Measurements from ENCODE around the gene VEGFA. TPM values are rescaled to one million over a fixed set of nuclear protein-coding genes. Genes with fewer than 3 reads are reported as not detected.

The VEGFA gene
- total and polyA plus RNA-seq, 5 donors = 163 to 296 (median 246) TPM

DNA sequence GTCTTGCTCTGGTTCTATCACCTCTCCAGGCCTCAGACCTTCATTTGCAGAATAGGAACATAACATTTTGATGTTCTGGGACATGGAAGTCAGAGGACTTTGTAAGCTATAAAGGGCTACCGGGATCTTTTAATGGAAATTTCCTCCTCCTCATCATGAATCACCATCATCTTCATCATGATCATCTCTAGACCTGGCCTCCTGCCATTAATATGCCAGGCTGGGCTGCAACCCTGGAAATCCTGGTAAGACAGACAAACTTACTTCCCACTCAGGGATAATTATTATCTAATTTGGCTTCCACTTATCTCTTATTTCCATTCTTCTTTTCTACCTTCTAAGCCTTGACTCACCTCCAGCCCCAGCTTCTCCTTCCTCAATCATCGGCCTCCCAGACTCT is 41.4 kb upstream of the VEGFA start:
- Histone ChIP-seq H3K27me3 (ENCODE audit: control insufficient read depth, insufficient read depth) (no peaks in the 10 kb centered on the region), H3K4me3 (ENCODE audit: low read length) (no peak overlapping the region), H3K27ac (ENCODE audit: low read length) (no peak overlapping the region), H3K4me1 (ENCODE audit: control insufficient read depth, insufficient read depth, low read length) (peaks cover 2% of the 10 kb centered on the region), H3K9me3 (ENCODE audit: control insufficient read depth, low read length) (no peaks in the 10 kb centered on the region)
- DNase-seq (no peak), ATAC-seq (no peak)
- 78% methylated on average over 2 of the region's 2 CpGs for WGBS
- intact Hi-C loops (cut with DNase I) = loop anchor here in 1 of 4 donors (5.0 kb wide), 1 partner anchor 349 kb away; no protein-coding TSS in a partner anchor

DNA sequence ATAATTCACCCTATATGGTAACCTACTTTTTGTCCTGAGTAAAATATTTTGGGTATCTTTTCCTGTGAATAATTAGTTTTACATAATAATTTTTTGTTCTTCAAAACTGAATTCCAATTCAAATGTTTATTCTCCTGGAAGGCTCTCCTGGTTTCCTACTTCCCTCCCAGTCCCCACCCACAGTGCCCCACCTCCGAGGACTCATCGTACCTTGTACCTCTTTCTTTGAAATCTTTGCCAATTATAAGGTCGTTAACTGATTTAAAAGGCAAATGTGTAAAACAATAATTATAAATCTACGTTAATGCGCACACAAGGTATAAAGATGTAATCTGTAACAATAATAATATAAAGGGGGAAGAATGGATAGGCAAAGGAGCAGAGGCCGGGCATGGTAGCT is 40.5 kb upstream of the VEGFA start:
- Histone ChIP-seq H3K4me1 (ENCODE audit: control insufficient read depth, insufficient read depth, low read length) (peaks cover 4% of the 10 kb centered on the region), H3K27ac (ENCODE audit: low read length) (no peak overlapping the region), H3K27me3 (ENCODE audit: control insufficient read depth, insufficient read depth) (no peaks in the 10 kb centered on the region), H3K4me3 (ENCODE audit: low read length) (no peak overlapping the region), H3K9me3 (ENCODE audit: control insufficient read depth, low read length) (no peaks in the 10 kb centered on the region)
- 92% methylated on average over 6 of the region's 6 CpGs for WGBS
- DNase-seq (no peak), ATAC-seq (no peak)
- intact Hi-C loops (cut with DNase I) = loop anchor here in 1 of 4 donors (5.0 kb wide), 1 partner anchor 348 kb away; no protein-coding TSS in a partner anchor

DNA sequence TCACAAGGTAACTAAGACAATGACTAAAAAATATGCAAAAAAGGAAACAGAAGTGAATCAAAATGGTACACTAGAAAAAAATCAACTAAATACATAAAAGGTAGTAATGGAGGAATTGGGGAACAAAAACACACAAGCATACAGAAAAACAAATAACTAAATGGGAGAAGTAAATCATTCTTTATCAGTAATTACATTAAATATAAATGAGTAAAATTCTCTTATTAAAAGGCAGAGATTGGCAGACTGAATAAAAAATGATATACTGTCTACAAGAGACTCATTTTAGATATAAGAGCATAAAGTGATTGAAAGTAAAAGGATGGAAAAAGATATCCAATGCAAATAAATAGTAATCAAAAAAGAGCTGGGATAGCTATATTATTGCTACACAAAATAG is 39.4 kb upstream of the VEGFA start:
- ATAC-seq = no peak
- intact Hi-C loops (cut with DNase I) = no loop called here

DNA sequence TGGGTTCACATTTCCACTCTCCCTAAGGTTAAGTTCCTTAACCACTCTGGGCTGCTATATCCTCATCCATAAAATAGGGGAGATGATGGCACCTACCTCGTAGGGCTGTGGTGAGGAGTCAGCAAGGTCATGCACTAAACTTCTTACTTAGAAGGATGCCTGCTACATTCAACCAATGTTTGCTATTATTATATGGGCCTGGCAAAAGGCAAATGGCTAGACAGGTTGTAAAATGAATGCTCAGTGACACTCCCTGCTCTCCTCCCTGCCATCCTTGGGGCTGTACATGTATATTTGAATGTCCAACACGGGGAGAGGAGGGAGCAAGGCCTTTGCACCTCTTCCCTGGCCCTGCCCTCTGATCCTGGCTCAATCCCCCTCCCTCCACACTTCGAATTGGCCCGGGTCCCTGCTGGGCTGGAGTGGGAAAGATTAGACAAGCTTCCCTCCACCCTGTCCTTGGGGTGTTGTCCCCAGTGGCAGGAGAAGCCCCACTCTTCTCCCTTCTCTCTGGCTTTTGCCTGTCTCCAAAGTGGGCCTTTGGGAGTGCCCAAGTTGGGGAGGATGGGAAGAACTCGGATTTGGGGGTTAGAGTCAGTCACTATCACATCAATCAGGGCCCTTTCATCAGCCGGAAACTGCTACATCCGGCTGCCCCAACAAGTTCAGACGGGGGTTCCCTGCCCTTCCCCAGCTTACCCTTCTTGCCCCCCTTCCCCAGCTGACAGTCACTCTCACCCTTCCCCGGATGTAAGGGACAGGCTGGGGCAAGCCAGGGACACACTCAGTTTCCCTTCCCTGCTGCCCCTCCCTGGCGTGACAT is 36.3 kb upstream of the VEGFA start:
- WGBS = 46% methylated on average over 10 of the region's 10 CpGs

More for the DNA sequence above, 39.4 kb upstream of the VEGFA start:
- no peaks in the 10 kb centered on the region for H3K27me3 ChIP-seq (ENCODE audit: control insufficient read depth, insufficient read depth)
- DNase-seq = no peak
- H3K27ac ChIP-seq (ENCODE audit: low read length) = no peak overlapping the region
- H3K4me1 ChIP-seq (ENCODE audit: control insufficient read depth, insufficient read depth, low read length) = peaks cover 4% of the 10 kb centered on the region
- H3K9me3 ChIP-seq (ENCODE audit: control insufficient read depth, low read length) = no peaks in the 10 kb centered on the region
- H3K4me3 ChIP-seq (ENCODE audit: low read length) = no peak overlapping the region

DNA sequence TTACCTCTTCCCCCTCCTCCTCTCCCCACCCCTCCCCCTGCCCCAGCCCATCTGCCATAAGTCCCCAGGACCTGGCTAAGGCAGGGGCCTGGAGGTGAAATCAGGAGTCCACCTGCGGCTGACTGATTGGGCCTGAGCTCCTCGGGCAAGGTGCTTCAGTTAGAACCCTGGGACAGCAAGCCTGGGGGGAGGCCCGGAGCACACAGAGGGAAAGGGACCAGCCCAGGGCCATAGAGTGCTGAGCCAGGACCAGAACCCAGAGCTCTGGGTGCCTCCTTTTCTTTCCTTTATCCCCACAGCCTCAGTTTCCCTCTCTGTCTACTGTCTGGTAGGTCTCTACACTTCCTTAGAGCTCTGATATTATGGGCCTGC is 35.7 kb upstream of the VEGFA start:
- Histone ChIP-seq H3K27me3 (ENCODE audit: control insufficient read depth, insufficient read depth) (no peaks in the 10 kb centered on the region), H3K4me3 (ENCODE audit: low read length) (no peak overlapping the region), H3K4me1 (ENCODE audit: control insufficient read depth, insufficient read depth, low read length) (peaks cover 7% of the 10 kb centered on the region), H3K9me3 (ENCODE audit: control insufficient read depth, low read length) (no peaks in the 10 kb centered on the region), H3K27ac (ENCODE audit: low read length) (no peak overlapping the region)
- 79% methylated on average over 3 of the region's 3 CpGs for WGBS
- intact Hi-C loops (cut with DNase I) = no loop called here
- ATAC-seq (no peak), DNase-seq (no peak)

More for the DNA sequence above, 36.3 kb upstream of the VEGFA start:
- no peak for ATAC-seq
- no peaks in the 10 kb centered on the region for H3K9me3 ChIP-seq (ENCODE audit: control insufficient read depth, low read length)
- intact Hi-C loops (cut with DNase I) = no loop called here
- H3K27me3 ChIP-seq (ENCODE audit: control insufficient read depth, insufficient read depth) = no peaks in the 10 kb centered on the region
- H3K27ac ChIP-seq (ENCODE audit: low read length) = no peak overlapping the region
- no peak for DNase-seq
- no peak overlapping the region for H3K4me3 ChIP-seq (ENCODE audit: low read length)
- H3K4me1 ChIP-seq (ENCODE audit: control insufficient read depth, insufficient read depth, low read length) = peaks cover 7% of the 10 kb centered on the region

DNA sequence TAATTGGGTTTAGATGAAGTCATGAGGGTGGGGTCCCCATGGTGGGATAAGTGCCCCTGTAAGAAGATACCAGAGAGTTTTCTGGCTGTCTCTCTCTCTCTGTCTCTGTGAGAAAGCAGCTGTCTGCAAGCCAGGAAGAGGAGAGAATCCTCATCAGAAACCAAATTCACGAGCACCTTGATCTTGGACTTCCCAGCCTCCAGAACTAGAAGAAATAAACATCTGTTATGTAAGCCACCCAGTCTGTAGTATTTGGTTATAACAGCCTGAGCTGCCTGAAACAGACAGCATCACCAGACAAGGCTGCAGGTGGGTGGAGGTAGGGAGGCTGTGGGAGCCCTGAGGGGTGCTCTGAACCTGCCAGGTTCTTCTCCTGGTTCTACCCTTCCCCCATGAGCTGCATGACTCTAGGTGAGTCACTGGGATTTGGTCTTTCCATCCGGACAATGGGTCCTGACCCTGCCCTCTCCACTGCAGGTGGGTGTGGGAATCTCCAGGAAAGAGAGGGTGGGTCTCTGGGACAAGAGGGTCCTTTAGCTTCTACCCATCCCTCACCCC is 34.3 kb upstream of the VEGFA start:
- DNase-seq (no peak), ATAC-seq (no peak)
- 96% methylated on average over 2 of the region's 2 CpGs for WGBS

DNA sequence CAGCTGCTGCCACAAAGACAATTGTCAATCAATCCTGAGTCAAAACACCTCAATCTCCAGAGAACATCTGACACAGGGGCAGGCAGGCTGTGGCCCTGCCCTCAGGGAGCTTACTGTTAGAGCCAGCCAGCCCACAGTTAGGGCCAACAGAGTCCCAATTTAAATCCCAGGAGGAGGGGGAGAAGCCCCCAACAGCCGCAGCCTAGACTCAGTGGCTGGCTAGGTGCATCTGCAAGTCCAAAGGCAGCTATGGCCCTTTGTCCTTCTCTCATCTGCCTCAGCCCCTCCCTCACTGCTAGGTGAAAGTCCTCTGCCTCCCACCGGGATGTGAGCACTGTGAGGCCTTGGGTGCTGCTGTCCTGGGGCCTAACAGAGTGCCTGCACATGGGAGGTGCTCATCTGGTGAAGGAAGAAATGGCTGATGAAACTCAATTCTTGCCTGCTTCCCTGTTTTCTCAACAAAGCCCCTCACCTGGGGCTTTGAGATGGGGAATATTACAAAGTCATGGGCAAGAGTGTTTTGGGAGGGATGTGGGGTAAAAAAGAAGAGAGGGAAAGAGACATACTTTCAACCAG is 33.7 kb upstream of the VEGFA start:
- intact Hi-C loops (cut with DNase I) = no loop called here
- Histone ChIP-seq H3K4me3 (ENCODE audit: low read length) (no peak overlapping the region), H3K9me3 (ENCODE audit: control insufficient read depth, low read length) (no peaks in the 10 kb centered on the region), H3K4me1 (ENCODE audit: control insufficient read depth, insufficient read depth, low read length) (peaks cover 7% of the 10 kb centered on the region), H3K27me3 (ENCODE audit: control insufficient read depth, insufficient read depth) (no peaks in the 10 kb centered on the region), H3K27ac (ENCODE audit: low read length) (no peak overlapping the region)
- ATAC-seq = no peak
- no peak for DNase-seq
- WGBS = 95% methylated on average over 2 of the region's 2 CpGs

More for the DNA sequence above, 34.3 kb upstream of the VEGFA start:
- Histone ChIP-seq H3K4me3 (ENCODE audit: low read length) (no peak overlapping the region), H3K9me3 (ENCODE audit: control insufficient read depth, low read length) (no peaks in the 10 kb centered on the region), H3K27me3 (ENCODE audit: control insufficient read depth, insufficient read depth) (no peaks in the 10 kb centered on the region), H3K4me1 (ENCODE audit: control insufficient read depth, insufficient read depth, low read length) (peaks cover 7% of the 10 kb centered on the region), H3K27ac (ENCODE audit: low read length) (no peak overlapping the region)
- intact Hi-C loops (cut with DNase I) = no loop called here

DNA sequence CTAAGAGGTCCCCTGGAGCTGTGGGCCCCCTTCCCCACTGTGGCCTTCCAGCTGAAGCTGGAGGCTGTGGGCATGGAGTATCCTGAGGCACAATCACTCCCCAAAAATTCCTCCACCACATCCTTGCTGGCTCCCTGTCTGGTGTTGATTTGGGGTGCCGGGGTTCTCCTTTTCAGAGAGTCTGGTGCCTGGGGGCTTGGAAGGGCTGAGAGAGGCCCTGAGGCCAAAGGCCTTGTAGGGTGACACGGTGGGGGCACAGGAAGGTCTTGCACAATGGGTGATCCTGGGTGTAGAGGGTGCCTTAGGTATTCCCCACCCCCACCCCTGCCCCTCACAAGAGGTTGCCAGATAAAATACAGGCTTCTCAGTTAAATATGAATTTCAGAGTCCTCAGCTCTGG is 33.2 kb upstream of the VEGFA start:
- Histone ChIP-seq H3K4me1 (ENCODE audit: control insufficient read depth, insufficient read depth, low read length) (peaks cover 7% of the 10 kb centered on the region), H3K27me3 (ENCODE audit: control insufficient read depth, insufficient read depth) (no peaks in the 10 kb centered on the region), H3K4me3 (ENCODE audit: low read length) (no peak overlapping the region), H3K9me3 (ENCODE audit: control insufficient read depth, low read length) (no peaks in the 10 kb centered on the region), H3K27ac (ENCODE audit: low read length) (no peak overlapping the region)
- WGBS = 85% methylated on average over 2 of the region's 2 CpGs
- intact Hi-C loops (cut with DNase I) = no loop called here
- no peak for DNase-seq
- ATAC-seq = no peak

DNA sequence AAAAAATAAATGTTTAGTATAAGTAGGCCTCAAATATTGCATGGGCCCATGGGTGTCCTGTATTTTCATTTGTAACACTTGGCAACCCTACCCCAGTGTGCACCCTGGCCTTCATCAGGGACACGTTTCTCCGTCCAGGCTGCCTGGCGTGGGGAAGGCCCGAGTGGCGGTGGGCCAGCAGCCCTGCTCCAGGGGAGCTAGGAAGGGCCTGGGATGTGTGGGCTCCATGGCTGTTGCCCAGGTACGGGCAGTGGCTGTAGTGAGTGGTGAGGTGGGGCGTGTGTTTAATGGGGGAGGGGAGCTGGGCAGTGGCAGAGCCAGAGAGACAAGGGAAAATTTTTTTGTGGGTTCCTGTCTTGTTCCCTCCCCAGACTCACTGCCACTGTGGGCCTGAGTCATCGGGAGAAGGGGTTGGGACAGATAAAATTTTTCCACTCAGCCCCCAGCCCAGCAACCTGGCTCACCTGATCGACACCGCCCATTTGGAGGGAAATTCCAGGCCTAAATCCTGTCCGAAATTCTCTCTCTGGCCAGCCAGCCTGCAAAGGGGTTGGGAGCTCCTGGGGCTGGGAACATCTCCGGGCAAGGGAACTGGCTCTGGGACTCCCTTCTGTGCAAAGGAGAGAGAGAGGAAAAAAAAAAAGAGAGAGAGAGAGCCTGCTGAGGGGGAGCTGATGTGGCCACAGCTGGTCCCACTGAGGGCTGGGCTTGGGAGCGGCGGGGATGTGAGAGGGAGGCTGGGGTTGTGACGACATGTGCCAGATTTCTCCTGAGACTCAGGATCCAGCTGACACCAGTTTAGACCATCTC is 32.5 kb upstream of the VEGFA start:
- Histone ChIP-seq H3K4me3 (ENCODE audit: low read length) (no peak overlapping the region), H3K27ac (ENCODE audit: low read length) (peak overlapping the region; percentile 12), H3K9me3 (ENCODE audit: control insufficient read depth, low read length) (no peaks in the 10 kb centered on the region), H3K27me3 (ENCODE audit: control insufficient read depth, insufficient read depth) (no peaks in the 10 kb centered on the region), H3K4me1 (ENCODE audit: control insufficient read depth, insufficient read depth, low read length) (peaks cover 7% of the 10 kb centered on the region)
- ATAC-seq (peak; percentile 52 to 62), DNase-seq (peak; percentile 67 to 83 (median 76))
- 61% methylated on average over 15 of the region's 15 CpGs for WGBS
- intact Hi-C loops (cut with DNase I) = no loop called here

DNA sequence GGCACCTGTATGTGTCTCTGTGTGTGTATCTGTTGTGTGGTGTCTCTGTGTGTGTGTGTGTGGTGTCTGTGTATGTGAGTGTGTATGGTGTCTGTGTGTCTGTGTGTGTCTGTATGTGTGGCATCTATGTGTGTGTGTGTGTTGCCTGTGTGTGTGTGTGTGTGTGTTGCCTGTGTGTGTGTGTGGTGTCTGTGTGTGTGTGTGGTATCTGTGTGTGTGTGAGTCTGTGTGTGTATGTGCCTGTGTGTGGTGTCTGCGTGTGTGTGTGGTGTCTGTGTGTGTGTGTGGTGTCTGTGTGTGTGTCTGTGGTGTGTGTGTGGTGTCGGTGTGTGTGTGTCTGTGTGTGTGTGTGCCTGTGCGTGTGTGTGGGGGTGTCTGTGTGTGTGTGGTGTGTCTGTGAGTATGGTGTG is 31.7 kb upstream of the VEGFA start:
- H3K4me3 ChIP-seq (ENCODE audit: low read length) = no peak overlapping the region
- intact Hi-C loops (cut with DNase I) = no loop called here
- H3K27me3 ChIP-seq (ENCODE audit: control insufficient read depth, insufficient read depth) = no peaks in the 10 kb centered on the region
- ATAC-seq (no peak), DNase-seq (peak in 1 of 3 donors; percentile 3)
- no peak overlapping the region for H3K27ac ChIP-seq (ENCODE audit: low read length)
- peaks cover 7% of the 10 kb centered on the region for H3K4me1 ChIP-seq (ENCODE audit: control insufficient read depth, insufficient read depth, low read length)
- H3K9me3 ChIP-seq (ENCODE audit: control insufficient read depth, low read length) = no peaks in the 10 kb centered on the region
- 88% methylated on average over 3 of the region's 3 CpGs for WGBS

Measured in right cardiac atrium (tissue), 5 donors.